K562 (cell line): ENCODE measurements around the gene LY6G6F. TPM values are rescaled to one million over a fixed set of nuclear protein-coding genes. Genes with fewer than 3 reads are reported as not detected.

Experiments
- BHLHE40 ChIP-seq: IDR thresholded peaks from 2 replicates; pipeline ENCODE4 v1.6.1; 2011; ENCODE audit warnings: low read length, improper control_type of control experiment
- HDAC1 ChIP-seq, 2 experiments: fragments of 450-650 bp; IDR thresholded peaks; 2 replicates each; pipeline ENCODE4 v1.6.1; 2016 to 2017; ENCODE audit warnings: inconsistent platforms in 1 of 2, mild to moderate bottlenecking in 1 of 2, moderate library complexity in 1 of 2
- MAFG ChIP-seq: fragments of 450-650 bp; conservative IDR thresholded peaks from 2 replicates; pipeline ENCODE4 v1.6.1; 2016; ENCODE audit warnings: missing genetic modification characterization, missing compliant biosample characterization
- MEF2A ChIP-seq: IDR thresholded peaks from 2 replicates; pipeline ENCODE4 v1.6.1; 2011; ENCODE audit warnings: low read depth, mild to moderate bottlenecking, low read length, moderate library complexity; ENCODE audit not compliant: control insufficient read depth
- MEIS2 ChIP-seq: fragments of 450-650 bp; IDR thresholded peaks from 2 replicates; pipeline ENCODE4 v1.6.1; 2014; ENCODE audit warnings: mild to moderate bottlenecking; ENCODE audit not compliant: partially characterized antibody
- MIER1 ChIP-seq: fragments of 450-650 bp; IDR thresholded peaks from 2 replicates; pipeline ENCODE4 v1.6.1; 2016; ENCODE audit warnings: antibody characterized with exemption, mild to moderate bottlenecking, low read depth
- NFXL1 ChIP-seq: fragments of 450-650 bp; formaldehyde crosslinking; IDR thresholded peaks from 2 replicates; pipeline ENCODE4 v1.4.0; 2021; ENCODE audit warnings: mild to moderate bottlenecking
- NR2F6 ChIP-seq: fragments of 450-650 bp; formaldehyde crosslinking; IDR thresholded peaks from 2 replicates; pipeline ENCODE4 v1.4.0; 2020; ENCODE audit warnings: mild to moderate bottlenecking
- POLR3A ChIP-seq: IDR thresholded peaks from 2 replicates; pipeline ENCODE4 v1.6.1; 2011; ENCODE audit warnings: borderline replicate concordance, mild to moderate bottlenecking, moderate library complexity; ENCODE audit not compliant: insufficient read length, insufficient read depth; ENCODE audit errors: extremely low read depth
- SMARCA5 ChIP-seq: fragments of 450-650 bp; IDR thresholded peaks from 2 replicates; pipeline ENCODE4 v1.6.1; 2016
- SMARCE1 ChIP-seq: fragments of 450-650 bp; IDR thresholded peaks from 2 replicates; pipeline ENCODE4 v1.7.1; 2016; ENCODE audit warnings: mild to moderate bottlenecking
- XRCC5 ChIP-seq: fragments of 200-400 bp; formaldehyde crosslinking; IDR thresholded peaks from 2 replicates; pipeline ENCODE4 v1.6.1; 2017; ENCODE audit warnings: low read depth, mild to moderate bottlenecking, low read length
- ZNF124 ChIP-seq: sonication (generic); formaldehyde crosslinking; IDR thresholded peaks from 2 replicates; pipeline ENCODE4 v1.8.1; 2022; ENCODE audit warnings: missing genetic modification reagents
- ZNF146 ChIP-seq: IDR thresholded peaks from one replicate; pipeline ENCODE4 v1.6.1; 2018; ENCODE audit warnings: missing compliant biosample characterization; ENCODE audit not compliant: unreplicated experiment
- polyA plus RNA-seq, 8 experiments: library from polyadenylated mRNA; depleted of rRNA in 4 of 8; stranded (reverse) in 5 of 8; unstranded in 3 of 8; fragments of >200 nt; fragmentation: Nextera tagmentation in 2 of 8; fragmentation: Illumina TruSeq in 1 of 8; extraction: Ambion mirVana in 2 of 8; extraction: Trizol in 1 of 8; gene quantifications; 2 replicates each; pipeline versions ENCODE4 v1.2.1 to v1.2.3, GENCODE V29; 2011 to 2014; ENCODE audit warnings: inconsistent platforms in 1 of 8, missing spikeins in 1 of 8
- total RNA-seq, 7 experiments: library from RNA; depleted of rRNA in 6 of 7; stranded (reverse); fragments of >200 nt in 6 of 7; fragmentation: Illumina TruSeq in 2 of 7; extraction: Trizol in 2 of 7; gene quantifications; 2 replicates each; pipeline versions ENCODE4 v1.2.1 to v1.2.3, GENCODE V29; 2011 to 2021; ENCODE audit warnings: low replicate concordance in 1 of 7
- TF ChIP-seq, protein P1 (sequence below): sonication (generic); formaldehyde crosslinking; IDR thresholded peaks from 2 replicates; pipeline ENCODE4 v1.8.1; 2023; ENCODE audit warnings: mild to moderate bottlenecking, missing genetic modification reagents
- TF ChIP-seq, protein P2 (sequence below): fragments of 250-450 bp; sonication (Bioruptor Pico); IDR thresholded peaks from 2 replicates; pipeline ENCODE4 v1.4.0; 2020

LY6G6F gene
- total and polyA plus RNA-seq, 9 of the 15 experiments (the other 6 are each of a cell fraction or from before 2014, with no cell fraction given): 0.14 to 0.50 (median 0.28) TPM; not detected in 2

GRCh38 chr6:31727717-31728671 is 21.3 kb downstream of the LY6G6F start (continued):
- no peak for TF ChIP-seq MAFG
- TF ChIP-seq, protein P1, sequence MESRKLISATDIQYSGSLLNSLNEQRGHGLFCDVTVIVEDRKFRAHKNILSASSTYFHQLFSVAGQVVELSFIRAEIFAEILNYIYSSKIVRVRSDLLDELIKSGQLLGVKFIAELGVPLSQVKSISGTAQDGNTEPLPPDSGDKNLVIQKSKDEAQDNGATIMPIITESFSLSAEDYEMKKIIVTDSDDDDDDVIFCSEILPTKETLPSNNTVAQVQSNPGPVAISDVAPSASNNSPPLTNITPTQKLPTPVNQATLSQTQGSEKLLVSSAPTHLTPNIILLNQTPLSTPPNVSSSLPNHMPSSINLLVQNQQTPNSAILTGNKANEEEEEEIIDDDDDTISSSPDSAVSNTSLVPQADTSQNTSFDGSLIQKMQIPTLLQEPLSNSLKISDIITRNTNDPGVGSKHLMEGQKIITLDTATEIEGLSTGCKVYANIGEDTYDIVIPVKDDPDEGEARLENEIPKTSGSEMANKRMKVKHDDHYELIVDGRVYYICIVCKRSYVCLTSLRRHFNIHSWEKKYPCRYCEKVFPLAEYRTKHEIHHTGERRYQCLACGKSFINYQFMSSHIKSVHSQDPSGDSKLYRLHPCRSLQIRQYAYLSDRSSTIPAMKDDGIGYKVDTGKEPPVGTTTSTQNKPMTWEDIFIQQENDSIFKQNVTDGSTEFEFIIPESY (CRISPR knock-in tag): no peak
- no peak for TF ChIP-seq MEIS2
- no peak for TF ChIP-seq MEF2A
- no peak for TF ChIP-seq SMARCA5
- TF ChIP-seq, protein P2, sequence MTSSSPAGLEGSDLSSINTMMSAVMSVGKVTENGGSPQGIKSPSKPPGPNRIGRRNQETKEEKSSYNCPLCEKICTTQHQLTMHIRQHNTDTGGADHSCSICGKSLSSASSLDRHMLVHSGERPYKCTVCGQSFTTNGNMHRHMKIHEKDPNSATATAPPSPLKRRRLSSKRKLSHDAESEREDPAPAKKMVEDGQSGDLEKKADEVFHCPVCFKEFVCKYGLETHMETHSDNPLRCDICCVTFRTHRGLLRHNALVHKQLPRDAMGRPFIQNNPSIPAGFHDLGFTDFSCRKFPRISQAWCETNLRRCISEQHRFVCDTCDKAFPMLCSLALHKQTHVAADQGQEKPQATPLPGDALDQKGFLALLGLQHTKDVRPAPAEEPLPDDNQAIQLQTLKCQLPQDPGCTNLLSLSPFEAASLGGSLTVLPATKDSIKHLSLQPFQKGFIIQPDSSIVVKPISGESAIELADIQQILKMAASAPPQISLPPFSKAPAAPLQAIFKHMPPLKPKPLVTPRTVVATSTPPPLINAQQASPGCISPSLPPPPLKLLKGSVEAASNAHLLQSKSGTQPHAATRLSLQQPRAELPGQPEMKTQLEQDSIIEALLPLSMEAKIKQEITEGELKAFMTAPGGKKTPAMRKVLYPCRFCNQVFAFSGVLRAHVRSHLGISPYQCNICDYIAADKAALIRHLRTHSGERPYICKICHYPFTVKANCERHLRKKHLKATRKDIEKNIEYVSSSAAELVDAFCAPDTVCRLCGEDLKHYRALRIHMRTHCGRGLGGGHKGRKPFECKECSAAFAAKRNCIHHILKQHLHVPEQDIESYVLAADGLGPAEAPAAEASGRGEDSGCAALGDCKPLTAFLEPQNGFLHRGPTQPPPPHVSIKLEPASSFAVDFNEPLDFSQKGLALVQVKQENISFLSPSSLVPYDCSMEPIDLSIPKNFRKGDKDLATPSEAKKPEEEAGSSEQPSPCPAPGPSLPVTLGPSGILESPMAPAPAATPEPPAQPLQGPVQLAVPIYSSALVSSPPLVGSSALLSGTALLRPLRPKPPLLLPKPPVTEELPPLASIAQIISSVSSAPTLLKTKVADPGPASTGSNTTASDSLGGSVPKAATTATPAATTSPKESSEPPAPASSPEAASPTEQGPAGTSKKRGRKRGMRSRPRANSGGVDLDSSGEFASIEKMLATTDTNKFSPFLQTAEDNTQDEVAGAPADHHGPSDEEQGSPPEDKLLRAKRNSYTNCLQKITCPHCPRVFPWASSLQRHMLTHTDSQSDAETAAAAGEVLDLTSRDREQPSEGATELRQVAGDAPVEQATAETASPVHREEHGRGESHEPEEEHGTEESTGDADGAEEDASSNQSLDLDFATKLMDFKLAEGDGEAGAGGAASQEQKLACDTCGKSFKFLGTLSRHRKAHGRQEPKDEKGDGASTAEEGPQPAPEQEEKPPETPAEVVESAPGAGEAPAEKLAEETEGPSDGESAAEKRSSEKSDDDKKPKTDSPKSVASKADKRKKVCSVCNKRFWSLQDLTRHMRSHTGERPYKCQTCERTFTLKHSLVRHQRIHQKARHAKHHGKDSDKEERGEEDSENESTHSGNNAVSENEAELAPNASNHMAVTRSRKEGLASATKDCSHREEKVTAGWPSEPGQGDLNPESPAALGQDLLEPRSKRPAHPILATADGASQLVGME (CRISPR knock-in tag): no peak; the same call in 1 of the 2 replicates
- TF ChIP-seq MIER1: peak; percentile 6; the same call in 1 of the 2 replicates
- no peak for TF ChIP-seq BHLHE40
- TF ChIP-seq POLR3A: no peak
- TF ChIP-seq NFXL1 (CRISPR knock-in tag): no peak
- TF ChIP-seq SMARCE1: peak; percentile 6; the same call in 1 of the 2 replicates
- TF ChIP-seq HDAC1 (IDR thresholded peaks at IDR 0.05): peak in 1 of 2 experiments; percentile 6; a peak in 1 of 4 replicates
- no peak for TF ChIP-seq XRCC5
- no peak for TF ChIP-seq NR2F6
- no peak for TF ChIP-seq ZNF124 (CRISPR knock-in tag)
- TF ChIP-seq ZNF146 (CRISPR knock-in tag): no peak
